Kidney (tissue), 14 donors: Measurements from ENCODE around the gene LPIN1. TPM values are rescaled to one million over a fixed set of nuclear protein-coding genes. Genes with fewer than 3 reads are reported as not detected.

Source experiments
- DNase-seq, 5 donors: peaks; one replicate each; pipeline ENCODE4 v3.0.0-alpha.2; 2013 to 2020
- FAIRE-seq: peaks from 2 replicates; lab custom pipeline; 2012; peaks lifted over from hg19 to GRCh38; lab: Jason Lieb, UNC
- H3K27ac ChIP-seq, 2 donors: one replicate each; pipeline ENCODE4 v1.7.0; 2013; ENCODE audit warnings: low read depth in 2 of 2, low read length in 2 of 2, inconsistent platforms in 1 of 2
- H3K27me3 ChIP-seq: one replicate; pipeline ENCODE4 v1.7.1; 2013; ENCODE audit warnings: low read length, inconsistent platforms; ENCODE audit not compliant: control insufficient read depth, insufficient read depth
- H3K36me3 ChIP-seq, 3 donors: one replicate each; pipeline versions ENCODE4 v1.7.0 to v1.7.1; 2013; ENCODE audit warnings: low read length in 3 of 3, control low read depth in 1 of 3, inconsistent platforms in 1 of 3; ENCODE audit not compliant: insufficient read depth in 3 of 3, control insufficient read depth in 2 of 3
- H3K4me1 ChIP-seq, 3 donors: one replicate each; pipeline versions ENCODE4 v1.7.0 to v1.7.1; 2013; ENCODE audit warnings: low read length in 3 of 3, inconsistent platforms in 1 of 3, low read depth in 1 of 3; ENCODE audit not compliant: control insufficient read depth in 2 of 3, insufficient read depth in 2 of 3
- H3K4me3 ChIP-seq, 3 donors: one replicate each; pipeline versions ENCODE4 v1.7.0 to v1.8.1; 2013; ENCODE audit warnings: low read length in 3 of 3, control low read depth in 1 of 3, inconsistent platforms in 1 of 3
- H3K9ac ChIP-seq, 3 donors: one replicate each; pipeline versions ENCODE4 v1.7.0 to v1.7.1; 2013; ENCODE audit warnings: low read length in 3 of 3, control low read depth in 1 of 3, inconsistent platforms in 1 of 3
- H3K9me3 ChIP-seq, 3 donors: one replicate each; pipeline versions ENCODE4 v1.7.0 to v1.7.1; 2013; ENCODE audit warnings: low read length in 3 of 3, control low read depth in 1 of 3, inconsistent platforms in 1 of 3; ENCODE audit not compliant: control insufficient read depth in 2 of 3, insufficient read depth in 1 of 3
- intact Hi-C: fragments of 100-400 bp; cut with DNase I; formaldehyde crosslinking; loops from one replicate; pipeline ENCODE4 v1.11.1; 2022
- polyA plus RNA-seq: library from polyadenylated mRNA; stranded (reverse); fragments of 350-450 nt; fragmentation: Illumina TruSeq; extraction: RNeasy Lipid Tissue Mini Kit (QIAGEN cat#74804); gene quantifications from one replicate; pipeline ENCODE4 v1.2.3, GENCODE V29; 2014; ENCODE audit warnings: low read depth, low replicate concordance; ENCODE audit not compliant: insufficient read depth
- total RNA-seq: library from RNA; stranded (reverse); fragmentation: NEBNext Ultra II Directional; extraction: Animal tissue kit (Norgen Biotek cat#: 25700); gene quantifications from one replicate; pipeline ENCODE4 v1.2.1, GENCODE V29; 2021
- TF ChIP-seq, protein P1 (sequence below): IDR thresholded peaks from 3 replicates; pipeline ENCODE4 v1.5.1; 2012; ENCODE audit warnings: mild to moderate bottlenecking, moderate library complexity, borderline replicate concordance; ENCODE audit not compliant: insufficient read depth; ENCODE audit errors: extremely low read depth
- donor health status: control.
- donor health status: control.
- donor health status: control.
- donor health status: control.
- donor health status: control.
- donor health status: DM: yes; HTN: yes; CAD: no.
- donor health status: Normal renal cell carcinoma (clear cell type).

LPIN1 gene
- total and polyA plus RNA-seq, 2 donors from 2014 or later: 11.8 to 36.8 TPM

DNA sequence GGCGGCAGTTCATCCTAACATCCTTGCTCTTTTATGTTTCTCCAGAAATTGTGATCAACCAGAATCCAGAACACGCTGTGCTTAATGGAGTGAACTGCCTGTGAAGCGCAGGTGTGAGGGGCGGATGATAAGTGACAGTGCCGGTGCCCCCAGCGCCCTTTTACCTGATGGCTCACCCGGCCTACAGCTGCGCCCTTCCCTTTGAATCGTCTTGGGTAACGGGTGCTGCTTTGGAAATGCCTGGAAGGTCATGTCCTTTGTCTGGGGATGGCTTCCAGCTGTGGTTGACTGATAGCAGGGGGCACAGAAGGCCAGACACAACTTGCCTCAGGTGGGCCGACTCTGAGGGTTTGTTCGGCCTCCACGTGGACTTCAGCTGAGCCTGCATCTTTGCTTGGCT, 119.4 kb downstream of the LPIN1 start:
- Histone ChIP-seq H3K4me1 (peaks cover 2 to 10% (median 9%) of the 10 kb centered on the region in 3 donors), H3K36me3 (no peaks in the 10 kb centered on the region), H3K9me3 (no peaks in the 10 kb centered on the region), H3K4me3 (no peak overlapping the region), H3K27me3 (no peaks in the 10 kb centered on the region), H3K9ac (no peak overlapping the region), H3K27ac (no peak overlapping the region)
- intact Hi-C loops: no loop called here
- FAIRE-seq (no peak), DNase-seq (peak in 1 of 5 donors; percentile 22)
- TF ChIP-seq, protein P1, sequence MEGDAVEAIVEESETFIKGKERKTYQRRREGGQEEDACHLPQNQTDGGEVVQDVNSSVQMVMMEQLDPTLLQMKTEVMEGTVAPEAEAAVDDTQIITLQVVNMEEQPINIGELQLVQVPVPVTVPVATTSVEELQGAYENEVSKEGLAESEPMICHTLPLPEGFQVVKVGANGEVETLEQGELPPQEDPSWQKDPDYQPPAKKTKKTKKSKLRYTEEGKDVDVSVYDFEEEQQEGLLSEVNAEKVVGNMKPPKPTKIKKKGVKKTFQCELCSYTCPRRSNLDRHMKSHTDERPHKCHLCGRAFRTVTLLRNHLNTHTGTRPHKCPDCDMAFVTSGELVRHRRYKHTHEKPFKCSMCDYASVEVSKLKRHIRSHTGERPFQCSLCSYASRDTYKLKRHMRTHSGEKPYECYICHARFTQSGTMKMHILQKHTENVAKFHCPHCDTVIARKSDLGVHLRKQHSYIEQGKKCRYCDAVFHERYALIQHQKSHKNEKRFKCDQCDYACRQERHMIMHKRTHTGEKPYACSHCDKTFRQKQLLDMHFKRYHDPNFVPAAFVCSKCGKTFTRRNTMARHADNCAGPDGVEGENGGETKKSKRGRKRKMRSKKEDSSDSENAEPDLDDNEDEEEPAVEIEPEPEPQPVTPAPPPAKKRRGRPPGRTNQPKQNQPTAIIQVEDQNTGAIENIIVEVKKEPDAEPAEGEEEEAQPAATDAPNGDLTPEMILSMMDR: no peak

DNA sequence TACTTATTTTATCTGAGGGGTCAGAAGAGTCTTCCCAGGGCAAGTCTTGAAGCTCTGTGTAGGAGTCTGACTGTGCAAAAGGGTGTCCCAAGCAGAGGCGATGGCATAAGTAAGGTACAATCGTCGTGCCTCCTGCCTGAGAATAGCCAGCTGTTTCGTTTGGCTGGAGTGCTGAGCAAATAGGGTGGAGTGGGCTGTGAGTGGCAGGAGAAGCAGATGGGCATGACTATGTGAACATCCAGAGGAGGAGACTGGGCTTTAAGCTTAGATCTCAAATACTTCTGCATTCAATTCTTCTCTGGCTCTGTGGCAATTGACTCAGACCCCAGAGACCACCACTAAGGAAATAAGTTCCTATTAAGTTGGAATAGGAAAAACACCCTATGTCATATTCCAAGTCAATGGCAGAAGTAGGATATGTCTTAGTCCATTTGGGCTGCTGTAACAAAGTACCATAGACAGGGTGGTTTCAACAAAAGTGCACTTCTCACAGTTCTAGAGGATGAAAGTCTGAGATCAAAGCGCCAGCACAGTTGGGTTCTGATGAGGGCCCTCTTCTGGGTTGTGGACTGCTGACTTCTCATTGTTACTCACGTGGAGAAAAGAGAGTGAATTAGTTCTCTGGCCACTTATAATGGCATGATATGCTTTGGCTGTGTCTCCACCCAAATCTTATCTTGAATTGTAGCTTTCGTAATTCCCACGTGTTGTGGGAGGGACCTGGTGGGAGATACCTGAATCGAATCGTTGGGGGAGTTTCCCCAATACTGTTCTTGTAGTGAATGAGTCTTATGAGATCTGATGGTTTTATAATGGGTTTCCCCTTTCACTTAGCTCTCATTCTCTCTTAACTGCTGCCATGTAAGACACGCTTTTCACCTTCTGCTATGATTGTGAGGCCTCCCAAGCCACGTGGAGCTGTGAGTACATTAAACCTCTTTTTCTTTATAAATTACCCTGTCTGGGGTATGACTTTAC, 120.2 kb downstream of the LPIN1 start:
- Histone ChIP-seq H3K36me3 (no peaks in the 10 kb centered on the region), H3K9me3 (no peaks in the 10 kb centered on the region), H3K4me3 (no peak overlapping the region), H3K27me3 (no peaks in the 10 kb centered on the region), H3K4me1 (peaks cover 2 to 10% (median 9%) of the 10 kb centered on the region in 3 donors), H3K27ac (no peak overlapping the region), H3K9ac (no peak overlapping the region)
- intact Hi-C loops: no loop called here
- TF ChIP-seq, protein P1: no peak
- FAIRE-seq (no peak), DNase-seq (no peak)

DNA sequence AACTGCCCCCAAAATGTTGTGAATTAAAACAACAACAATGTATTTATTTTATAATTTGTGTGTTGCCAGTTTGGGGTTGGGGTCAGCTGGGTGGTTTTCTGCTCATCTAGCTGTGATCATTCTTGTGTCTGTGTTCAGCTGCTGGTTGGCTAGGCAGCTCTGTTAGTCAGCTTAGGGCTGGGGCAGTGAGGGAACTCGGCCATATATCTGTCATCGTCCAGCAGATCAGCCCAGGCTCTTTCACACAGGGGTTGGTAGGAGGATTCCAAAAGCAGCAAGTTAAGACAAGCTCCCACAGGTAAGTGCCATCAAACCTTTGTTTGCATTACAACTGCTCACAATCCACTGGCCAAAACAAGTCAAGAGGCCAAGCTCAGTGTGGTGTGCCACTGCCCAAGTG, 121.5 kb downstream of the LPIN1 start:
- Histone ChIP-seq H3K27ac (no peak overlapping the region), H3K9me3 (no peaks in the 10 kb centered on the region), H3K27me3 (no peaks in the 10 kb centered on the region), H3K4me3 (no peak overlapping the region), H3K36me3 (no peaks in the 10 kb centered on the region), H3K4me1 (peaks cover 2 to 10% (median 9%) of the 10 kb centered on the region in 3 donors), H3K9ac (no peak overlapping the region)
- TF ChIP-seq, protein P1: no peak
- intact Hi-C loops: no loop called here
- FAIRE-seq (no peak), DNase-seq (no peak)
